Fibroblast of skin of right biceps (primary cell): ENCODE measurements around the gene ATG16L1.
A peak's percentile ranks its signal among the peaks of the same experiment; 100 is the strongest.
"Not testable (repeated sequence)": the region's sequence is repeated elsewhere in the genome, so short reads cannot be mapped to it uniquely, and the experiment has no call there.

ENCODE experiments used
- DNase-seq: peaks from one replicate; pipeline ENCODE4 v3.0.0-alpha.2; 2013

ATG16L1 gene

GRCh38 chr2:233300401-233300800 is 48.9 kb downstream of the ATG16L1 start:
- DNase-seq, result no peak

DNA sequence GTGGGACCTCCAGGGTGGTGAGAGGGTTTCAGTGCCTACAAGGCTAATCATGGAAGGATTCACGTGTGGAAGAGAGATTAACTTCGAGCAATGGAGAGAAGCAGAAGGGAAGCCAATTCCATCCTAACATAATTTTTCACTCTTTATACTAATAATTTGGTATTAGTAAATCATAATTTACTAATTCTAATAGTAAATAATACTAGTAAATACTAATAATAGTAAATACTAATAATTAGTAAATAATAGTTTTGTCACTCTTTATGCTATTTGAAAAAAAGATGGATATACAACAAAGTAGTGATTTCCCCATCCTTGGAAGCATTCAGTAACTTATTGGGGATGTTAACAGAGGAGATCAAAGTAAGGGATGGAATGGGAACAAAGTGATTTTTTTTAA is 49.8 kb downstream of the ATG16L1 start:
- DNase-seq, result no peak

GRCh38 chr2:233301811-233302210 is 50.3 kb downstream of the ATG16L1 start:
- no peak for DNase-seq

DNA sequence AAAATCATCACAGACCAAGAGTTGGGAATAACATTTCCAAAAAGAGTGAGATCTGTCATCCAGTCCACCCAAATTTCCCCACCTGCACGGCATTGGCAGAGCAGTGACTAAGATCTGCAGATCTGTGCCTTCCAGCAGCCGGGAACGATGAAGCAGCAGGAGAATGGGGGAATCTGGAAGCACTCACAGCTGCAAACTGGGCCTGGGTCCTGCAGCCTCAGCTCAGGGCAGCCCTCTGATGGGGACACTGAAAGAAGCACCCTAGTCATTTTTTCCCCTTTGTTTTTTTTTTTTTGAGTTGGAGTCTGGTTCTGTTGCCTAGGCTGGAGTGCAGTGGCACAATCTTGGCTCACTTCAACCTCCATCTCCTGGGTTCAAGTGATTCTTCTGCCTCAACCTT is 51.8 kb downstream of the ATG16L1 start:
- no peak for DNase-seq

GRCh38 chr2:233307565-233307964 is 56.1 kb downstream of the ATG16L1 start, which contains the start of gene SAG:
Gene SAG, plus strand, starts transcription at chr2:233307816. Its CDS starts 1,374 bp downstream, at chr2:233309190.
- no peak for DNase-seq

- DNase-seq, result no peak
These were observed 59.9 kb downstream of the ATG16L1 start for GRCh38 chr2:233311241-233311926.

GRCh38 chr2:233312874-233313273 is 61.4 kb downstream of the ATG16L1 start:
- DNase-seq, result no peak

DNA sequence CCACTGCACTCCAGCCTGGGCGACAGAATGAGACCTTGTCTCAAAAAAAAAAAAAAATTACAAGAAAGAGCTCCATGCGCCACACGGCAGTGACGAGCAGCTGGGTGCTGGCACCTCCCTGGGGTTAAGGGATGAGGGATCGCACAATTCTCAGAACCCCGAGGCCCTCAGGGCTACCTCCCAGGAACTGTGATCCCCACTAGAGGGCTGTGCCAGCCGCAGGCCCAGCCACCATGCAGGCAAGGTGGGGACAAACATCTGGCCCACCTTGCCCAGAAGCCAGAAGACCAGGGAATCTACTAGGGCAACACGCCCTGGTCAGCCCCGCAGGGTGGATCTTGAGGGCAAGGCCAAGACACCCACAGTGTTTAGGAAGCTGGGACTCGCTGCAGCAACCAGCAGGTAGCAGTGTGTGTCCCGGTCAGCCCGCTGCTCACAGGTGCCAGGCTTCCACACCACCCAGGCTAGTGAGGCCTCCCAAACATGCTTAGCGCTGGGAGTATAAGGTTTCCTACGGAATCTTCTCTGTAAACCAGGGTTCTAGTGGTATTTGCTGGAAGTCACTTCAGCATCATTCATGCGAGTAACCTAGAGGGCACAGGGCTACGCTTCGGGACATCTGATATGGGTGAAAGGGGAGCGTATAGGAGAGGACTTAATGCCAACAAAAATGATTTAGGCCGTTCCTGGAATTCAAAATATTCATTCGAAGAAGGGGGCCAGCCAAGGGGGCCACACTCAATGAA is 62.9 kb downstream of the ATG16L1 start:
- no peak for DNase-seq

GRCh38 chr2:233317196-233317943 is 65.9 kb downstream of the ATG16L1 start:
- DNase-seq, result no peak

DNA sequence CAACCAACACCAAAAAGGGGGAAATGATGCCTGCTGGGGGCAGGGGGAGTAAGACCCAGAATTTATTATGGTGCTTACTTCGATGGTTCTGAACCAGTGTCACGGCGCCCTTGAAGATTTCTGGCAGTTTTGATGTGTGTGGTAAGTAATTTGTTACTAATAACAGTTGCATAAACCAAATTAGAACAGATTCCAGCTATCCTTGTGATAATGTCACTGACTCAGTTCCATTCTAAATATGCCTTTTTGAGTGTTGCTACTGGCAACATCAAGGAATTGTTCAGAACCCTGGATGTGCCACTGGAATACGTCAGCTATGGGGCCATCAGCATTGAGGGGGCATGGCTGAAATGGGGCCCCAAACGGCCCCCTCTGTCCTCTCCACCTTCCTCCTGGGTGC is 67.8 kb downstream of the ATG16L1 start:
- DNase-seq, result no peak

- no peak for DNase-seq
These were observed 69.0 kb downstream of the ATG16L1 start for GRCh38 chr2:233320470-233320869.

DNA sequence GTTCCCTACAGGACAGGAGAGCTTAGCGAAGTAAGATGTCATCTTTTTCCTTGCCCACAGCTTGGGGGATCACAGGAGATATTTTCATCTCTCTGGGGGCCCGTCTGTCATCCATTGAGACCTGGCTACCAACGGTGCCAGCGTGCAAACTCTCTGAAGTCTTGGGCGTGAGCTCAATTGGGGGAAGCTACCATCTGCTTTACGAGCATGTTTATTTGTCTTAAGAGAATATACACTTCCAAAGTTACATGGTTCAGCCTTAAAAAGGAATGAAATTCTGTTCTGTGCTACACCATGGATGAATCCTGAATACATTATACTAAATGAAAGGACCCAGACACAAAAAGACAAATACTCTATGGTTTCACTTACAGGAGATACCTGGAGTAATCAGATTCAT is 69.7 kb downstream of the ATG16L1 start:
- no peak for DNase-seq

DNA sequence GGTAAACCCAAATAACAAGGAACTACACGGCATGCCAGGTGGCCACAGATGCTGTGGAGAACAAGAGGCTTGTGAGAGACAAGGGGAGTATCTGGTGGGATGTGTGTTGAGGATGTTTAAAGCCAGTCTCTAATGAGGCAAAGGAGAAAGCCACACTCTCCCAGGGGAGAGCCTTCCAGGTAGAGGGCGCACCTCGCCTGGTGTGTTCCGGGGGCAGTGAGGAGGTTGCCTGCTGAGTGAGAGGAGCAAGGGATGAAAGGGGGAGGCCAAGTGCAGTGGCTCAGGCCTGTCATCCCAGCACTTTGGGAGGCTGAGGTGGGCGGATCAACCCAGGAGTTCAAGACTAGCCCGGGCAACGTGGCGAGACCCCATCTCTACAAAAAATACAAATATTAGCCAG is 72.4 kb downstream of the ATG16L1 start:
- DNase-seq, result no peak

GRCh38 chr2:233325256-233325655 is 73.8 kb downstream of the ATG16L1 start:
- no peak for DNase-seq

DNA sequence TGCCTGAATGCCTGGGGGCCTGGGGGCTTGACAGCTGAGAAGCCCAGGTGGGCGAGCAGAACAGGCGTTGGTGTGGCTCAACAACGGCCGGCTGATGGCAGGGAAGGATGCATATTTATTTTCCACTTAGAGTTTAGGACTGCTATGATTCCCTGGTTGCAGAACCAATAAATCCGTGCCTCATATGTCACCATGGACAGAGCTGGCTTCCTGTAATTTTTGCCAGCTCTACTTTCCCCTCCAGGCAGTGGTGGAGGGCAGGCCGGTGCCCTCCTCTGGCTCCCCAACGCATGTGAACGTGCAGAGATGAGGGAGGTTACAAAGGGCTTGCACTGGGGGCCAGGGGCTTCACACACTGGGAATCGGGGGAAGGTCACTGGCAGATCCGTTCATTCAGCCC is 74.3 kb downstream of the ATG16L1 start:
- no peak for DNase-seq

DNA sequence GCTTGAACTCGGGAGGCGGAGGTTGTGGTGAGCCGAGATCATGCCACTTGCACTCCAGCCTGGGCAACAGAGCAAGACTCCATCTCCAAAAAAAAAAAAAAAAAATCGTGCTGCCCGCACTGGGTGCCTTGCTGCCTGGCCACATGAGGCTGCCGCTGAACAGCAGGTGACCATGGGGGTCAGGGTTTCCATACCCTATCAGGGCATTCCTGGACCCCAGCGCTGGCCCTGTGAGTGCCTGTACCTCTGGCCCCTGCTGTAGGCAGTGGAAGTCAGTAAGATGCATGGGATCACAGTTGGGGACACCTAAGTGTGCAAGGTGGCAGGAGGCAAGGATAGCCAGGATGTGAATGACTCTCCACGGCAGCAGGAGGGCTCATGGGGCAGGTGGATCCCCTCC is 75.0 kb downstream of the ATG16L1 start:
- no peak for DNase-seq

DNA sequence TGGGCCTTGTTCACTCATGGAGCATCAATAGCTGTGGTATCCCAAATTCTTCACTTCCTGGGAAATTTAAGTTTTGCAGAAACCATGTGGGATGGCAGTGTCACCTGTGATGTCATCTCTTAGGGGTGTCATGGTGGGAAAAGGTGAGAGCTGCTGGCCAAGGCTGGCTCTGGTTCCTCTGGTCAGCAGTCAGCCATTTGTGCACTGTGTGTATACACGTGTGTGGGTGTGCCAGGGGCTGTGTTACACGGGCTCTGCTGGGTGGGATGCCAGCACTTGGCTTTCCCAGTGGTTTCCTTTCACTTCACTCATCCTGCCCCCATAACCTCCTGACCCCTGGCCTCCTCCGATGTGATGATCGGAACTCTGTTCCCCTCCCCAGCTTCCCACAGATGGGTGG is 77.4 kb downstream of the ATG16L1 start:
- no peak for DNase-seq

DNA sequence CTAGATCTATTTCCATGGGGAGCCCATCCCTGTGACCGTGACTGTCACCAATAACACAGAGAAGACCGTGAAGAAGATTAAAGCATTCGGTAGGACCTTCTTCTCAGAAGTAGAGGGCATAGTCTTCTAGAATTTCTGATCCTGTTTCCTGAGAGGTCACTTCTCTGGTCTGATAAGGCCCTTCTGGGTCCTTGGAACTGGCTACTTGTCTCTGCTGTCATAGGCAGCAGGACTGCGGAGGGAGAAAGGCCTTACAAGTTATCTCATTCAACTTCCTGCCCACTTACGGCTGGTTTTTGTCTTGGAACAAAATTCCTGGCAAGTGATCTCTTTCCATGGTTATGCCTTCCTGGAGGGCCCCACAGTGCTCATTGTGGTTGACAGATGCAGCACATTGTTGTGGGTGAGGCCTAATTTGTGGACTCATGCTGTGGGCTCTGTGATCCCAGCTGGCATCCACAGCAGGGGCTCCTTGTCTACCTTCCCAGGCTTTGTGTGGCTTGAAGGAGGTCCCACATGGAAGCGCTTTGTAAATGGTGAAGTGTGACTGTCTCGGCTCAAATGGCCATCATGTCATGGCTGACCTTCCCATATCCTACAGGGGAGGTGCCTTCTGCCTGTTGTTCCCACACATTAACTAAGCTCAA is 78.1 kb downstream of the ATG16L1 start:
- DNase-seq, result peak; percentile 33

- no peak for DNase-seq
These were observed 80.1 kb downstream of the ATG16L1 start for GRCh38 chr2:233331536-233331935.

GRCh38 chr2:233332125-233332524 is 80.7 kb downstream of the ATG16L1 start:
- no peak for DNase-seq

DNA sequence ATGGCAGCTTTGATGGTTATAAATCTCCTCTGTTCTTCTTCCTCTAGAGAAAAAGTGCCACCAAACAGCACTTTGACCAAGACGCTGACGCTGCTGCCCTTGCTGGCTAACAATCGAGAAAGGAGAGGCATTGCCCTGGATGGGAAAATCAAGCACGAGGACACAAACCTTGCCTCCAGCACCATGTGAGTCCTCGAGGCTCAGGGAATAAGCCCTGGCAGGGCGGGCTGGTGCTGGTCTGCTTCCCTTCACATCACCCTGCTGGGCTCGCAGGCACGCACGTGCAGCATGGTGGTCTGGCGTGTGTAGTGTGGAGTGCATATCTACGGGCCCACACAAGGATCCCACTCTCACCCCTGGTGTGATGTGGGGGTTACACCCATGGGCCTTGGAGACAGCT is 83.4 kb downstream of the ATG16L1 start:
- DNase-seq, result no peak

- DNase-seq, result not testable (repeated sequence)
These were observed 84.6 kb downstream of the ATG16L1 start for GRCh38 chr2:233336091-233336490.

GRCh38 chr2:233336541-233336940 is 85.1 kb downstream of the ATG16L1 start:
- DNase-seq, result no peak
